Gastroesophageal sphincter (tissue), 2 donors: Measurements from ENCODE around the gene APLN.

Experiments
- POLR2A ChIP-seq, 2 donors: fragments of 450-650 bp; IDR thresholded peaks; one replicate each; pipeline ENCODE4 v1.6.1; 2017; ENCODE audit warnings: antibody characterized with exemption in 2 of 2, mild to moderate bottlenecking in 2 of 2, moderate library complexity in 1 of 2
- POLR2AphosphoS5 ChIP-seq: sonication (generic); formaldehyde crosslinking; IDR thresholded peaks from one replicate; pipeline ENCODE4 v1.6.1; 2017; ENCODE audit warnings: antibody characterized with exemption

- TF ChIP-seq POLR2A (IDR thresholded peaks at IDR 0.05) = no peak
- no peak for TF ChIP-seq POLR2AphosphoS5
Observed at GRCh38 chrX:129618997-129619396, 35.8 kb downstream of the APLN start.
